Neutrophil (primary cell): Measurements from ENCODE around the gene FAM118A.
"Not testable (repeated sequence)": the region's sequence is repeated elsewhere in the genome, so short reads cannot be mapped to it uniquely, and the experiment has no call there.

Experiments
- H3K27ac ChIP-seq: fragments of 200-600 bp; sonication (generic); 2 replicates; pipeline ENCODE4 v1.5.1; 2016; ENCODE audit warnings: mild to moderate bottlenecking, moderate library complexity
- H3K27me3 ChIP-seq: fragments of 200-600 bp; sonication (generic); 2 replicates; pipeline ENCODE4 v1.6.0; 2016; ENCODE audit warnings: mild to moderate bottlenecking
- H3K36me3 ChIP-seq: fragments of 200-600 bp; sonication (generic); 2 replicates; pipeline ENCODE4 v1.5.1; 2017
- H3K4me1 ChIP-seq, 2 experiments: fragments of 200-600 bp in 1 of 2; sonication (generic) in 1 of 2; 1 replicate in 1 of 2; 2 replicates in 1 of 2; pipeline versions ENCODE4 v1.5.1 to v1.6.1; 2013 to 2016; ENCODE audit warnings: low read depth in 1 of 2, low read length in 1 of 2, mild to moderate bottlenecking in 1 of 2, moderate library complexity in 1 of 2; ENCODE audit not compliant: control insufficient read depth in 1 of 2, insufficient read depth in 1 of 2
- H3K4me3 ChIP-seq, 2 experiments: fragments of 200-600 bp in 1 of 2; sonication (generic) in 1 of 2; 1 replicate in 1 of 2; 2 replicates in 1 of 2; pipeline ENCODE4 v1.5.1; 2013 to 2016; ENCODE audit warnings: low read depth in 1 of 2, low read length in 1 of 2, mild to moderate bottlenecking in 1 of 2, moderate library complexity in 1 of 2
- H3K9me3 ChIP-seq: fragments of 200-600 bp; sonication (generic); 2 replicates; pipeline ENCODE4 v1.5.1; 2016
- CTCF ChIP-seq: fragments of 200-600 bp; sonication (generic); IDR thresholded peaks from 2 replicates; pipeline ENCODE4 v1.5.1; 2016; ENCODE audit warnings: antibody characterized with exemption

The FAM118A gene

GRCh38 chr22:45340323-45340722 lies 30.6 kb downstream of the FAM118A start:
- H3K36me3 ChIP-seq: peaks cover 76% of the 10 kb centered on the region

GRCh38 chr22:45341498-45341897 lies 31.8 kb downstream of the FAM118A start:
- H3K4me3 ChIP-seq: no peak overlapping the region
- H3K9me3 ChIP-seq: no peaks in the 10 kb centered on the region
- H3K36me3 ChIP-seq: peaks cover 64% of the 10 kb centered on the region
- no peak for TF ChIP-seq CTCF
- H3K27ac ChIP-seq: no peak overlapping the region
- no peaks in the 10 kb centered on the region for H3K4me1 ChIP-seq
- no peaks in the 10 kb centered on the region for H3K27me3 ChIP-seq

More at GRCh38 chr22:45340323-45340722, 30.6 kb downstream of the FAM118A start:
- H3K4me1 ChIP-seq: no peaks in the 10 kb centered on the region
- no peak overlapping the region for H3K27ac ChIP-seq
- no peaks in the 10 kb centered on the region for H3K9me3 ChIP-seq
- H3K27me3 ChIP-seq: no peaks in the 10 kb centered on the region
- no peak overlapping the region for H3K4me3 ChIP-seq
- no peak for TF ChIP-seq CTCF

- H3K27me3 ChIP-seq: no peaks in the 10 kb centered on the region
- no peak overlapping the region for H3K4me3 ChIP-seq
- TF ChIP-seq CTCF: no peak
- H3K9me3 ChIP-seq: no peaks in the 10 kb centered on the region
- no peak overlapping the region for H3K27ac ChIP-seq
- no peaks in the 10 kb centered on the region for H3K4me1 ChIP-seq
- H3K36me3 ChIP-seq: peaks cover 51% of the 10 kb centered on the region
Observed at GRCh38 chr22:45343143-45343542, 33.4 kb downstream of the FAM118A start.

DNA sequence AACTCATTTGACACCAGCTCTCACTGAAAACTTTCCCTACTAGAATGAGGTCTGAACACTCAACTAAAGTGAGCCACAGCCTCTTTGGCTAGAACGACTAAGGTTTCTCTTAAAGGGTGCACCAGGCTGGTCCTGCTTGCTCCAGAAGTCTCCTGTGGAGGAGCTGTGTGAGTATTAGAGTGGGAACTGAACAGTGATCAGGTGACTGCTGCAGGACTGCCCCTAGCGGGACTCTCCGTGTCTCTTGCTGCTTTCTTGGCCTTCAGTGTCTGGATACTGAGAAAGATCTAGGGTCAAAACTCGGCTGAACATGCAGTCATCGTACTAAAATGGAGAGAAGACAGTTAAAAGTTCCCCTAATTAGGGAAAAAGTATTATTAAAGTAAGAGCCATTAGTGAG lies 34.6 kb downstream of the FAM118A start:
- Histone ChIP-seq H3K9me3 (no peaks in the 10 kb centered on the region), H3K36me3 (peaks cover 39% of the 10 kb centered on the region), H3K27me3 (no peaks in the 10 kb centered on the region), H3K4me1 (no peaks in the 10 kb centered on the region), H3K27ac (no peak overlapping the region), H3K4me3 (no peak overlapping the region)
- TF ChIP-seq CTCF: no peak

GRCh38 chr22:45349916-45350315 lies 40.2 kb downstream of the FAM118A start:
- Histone ChIP-seq H3K9me3 (no peaks in the 10 kb centered on the region), H3K27ac (no peak overlapping the region), H3K4me1 (no peaks in the 10 kb centered on the region), H3K27me3 (no peaks in the 10 kb centered on the region), H3K4me3 (no peak overlapping the region), H3K36me3 (no peaks in the 10 kb centered on the region)
- TF ChIP-seq CTCF: no peak

DNA sequence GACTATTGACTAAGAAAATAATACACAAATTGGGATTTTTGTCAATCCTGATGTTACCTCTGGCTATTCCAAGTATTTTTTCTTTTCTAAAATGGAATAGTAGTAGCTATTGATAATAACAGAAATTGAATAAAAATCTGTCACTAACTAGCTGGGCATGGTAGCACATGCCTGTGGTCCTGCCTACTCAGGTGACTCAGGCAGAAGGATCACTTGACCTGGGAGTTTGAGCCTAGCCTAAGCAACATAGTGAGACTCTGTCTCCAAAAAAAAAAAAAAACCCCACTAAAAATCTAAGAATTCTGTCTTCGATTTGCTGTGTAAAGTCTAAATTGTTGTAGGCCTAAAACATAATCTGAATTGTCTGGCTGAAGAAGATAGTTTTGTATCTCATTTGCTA lies 42.2 kb downstream of the FAM118A start:
- Histone ChIP-seq H3K4me3 (no peak overlapping the region), H3K27ac (no peak overlapping the region), H3K27me3 (no peaks in the 10 kb centered on the region), H3K36me3 (no peaks in the 10 kb centered on the region), H3K9me3 (no peaks in the 10 kb centered on the region), H3K4me1 (no peaks in the 10 kb centered on the region)
- TF ChIP-seq CTCF: no peak

DNA sequence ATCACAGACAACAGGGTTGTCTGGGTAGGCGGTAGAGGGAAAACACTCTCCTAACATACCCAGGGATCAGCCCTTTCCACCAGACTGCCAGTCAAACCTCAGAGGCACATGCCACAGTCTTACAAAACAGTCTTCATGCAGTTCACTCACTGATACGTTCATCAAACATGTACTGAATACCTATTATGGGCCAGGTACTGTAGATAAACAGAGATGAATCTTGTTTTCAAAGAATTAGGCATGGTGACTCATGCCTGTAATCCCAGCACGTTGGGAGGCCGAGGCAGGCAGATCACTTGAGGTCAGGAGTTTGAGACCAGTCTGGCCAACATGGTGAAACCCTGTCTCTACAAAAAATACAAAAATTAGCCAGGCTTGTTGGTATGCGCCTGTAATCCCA lies 43.0 kb downstream of the FAM118A start:
- not testable (repeated sequence) for H3K36me3 ChIP-seq, H3K9me3 ChIP-seq, H3K4me1 ChIP-seq, H3K4me3 ChIP-seq, H3K27ac ChIP-seq, H3K27me3 ChIP-seq
